ENCODE data around the gene TATDN2.

Gene TATDN2

GRCh38 chr3:10284496-10284895 lies 36.2 kb downstream of the TATDN2 start:
- H3K9me3 ChIP-seq = no peaks in the 10 kb centered on the region
- H3K36me3 ChIP-seq (replicated peaks) = peaks cover 42% of the 10 kb centered on the region
- DNase-seq (ENCODE audit: low spot score in 2 of 2) = no peak
- in situ Hi-C loops (cut with MboI; ENCODE audit: low sequenced_read_pairs) = no loop called here
- H3K4me3 ChIP-seq = no peak overlapping the region
- no peaks in the 10 kb centered on the region for H3K4me1 ChIP-seq
- H3K27me3 ChIP-seq (ENCODE audit: low read depth) = no peaks in the 10 kb centered on the region

GRCh38 chr3:10285272-10286132 lies 37.2 kb downstream of the TATDN2 start:
- no peak overlapping the region for H3K4me3 ChIP-seq
- no peaks in the 10 kb centered on the region for H3K9me3 ChIP-seq
- no peaks in the 10 kb centered on the region for H3K4me1 ChIP-seq
- in situ Hi-C loops (cut with MboI; ENCODE audit: low sequenced_read_pairs) = no loop called here
- H3K27me3 ChIP-seq (ENCODE audit: low read depth) = no peaks in the 10 kb centered on the region
- no peak for DNase-seq (ENCODE audit: low spot score in 2 of 2)
- peaks cover 32% of the 10 kb centered on the region for H3K36me3 ChIP-seq (replicated peaks)

DNA sequence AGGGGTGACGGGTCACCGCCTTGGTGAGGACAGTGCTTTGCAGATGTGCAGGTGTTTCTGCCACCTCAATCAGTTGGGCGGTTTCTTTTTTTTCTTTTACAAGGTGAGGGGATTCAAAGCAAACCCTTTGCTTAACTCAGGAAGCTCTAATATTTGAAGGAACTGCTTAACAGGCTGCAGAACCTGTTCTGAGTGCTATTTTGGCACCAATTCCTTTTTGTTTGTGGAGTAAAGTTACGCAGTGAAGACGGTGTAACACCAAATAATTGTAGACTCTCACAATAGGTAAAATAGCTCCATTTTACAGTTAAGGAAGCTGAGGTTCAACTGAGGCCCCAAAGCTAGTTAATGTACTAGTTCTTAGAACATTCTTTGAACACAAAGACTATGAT lies 37.9 kb downstream of the TATDN2 start:
- in situ Hi-C loops (cut with MboI; ENCODE audit: low sequenced_read_pairs) = no loop called here
- peaks cover 27% of the 10 kb centered on the region for H3K36me3 ChIP-seq (replicated peaks)
- DNase-seq (ENCODE audit: low spot score in 2 of 2) = no peak
- H3K4me1 ChIP-seq = no peaks in the 10 kb centered on the region
- no peak overlapping the region for H3K4me3 ChIP-seq
- H3K9me3 ChIP-seq = no peaks in the 10 kb centered on the region
- no peaks in the 10 kb centered on the region for H3K27me3 ChIP-seq (ENCODE audit: low read depth)

- DNase-seq (ENCODE audit: low spot score in 2 of 2) = peak; percentile 46 to 79
- Histone ChIP-seq H3K4me1 (no peaks in the 10 kb centered on the region), H3K4me3 (no peak overlapping the region), H3K36me3 (replicated peaks) (peaks cover 27% of the 10 kb centered on the region), H3K9me3 (no peaks in the 10 kb centered on the region), H3K27me3 (ENCODE audit: low read depth) (no peaks in the 10 kb centered on the region)
- in situ Hi-C loops (cut with MboI; ENCODE audit: low sequenced_read_pairs) = no loop called here
These were observed 38.5 kb downstream of the TATDN2 start for GRCh38 chr3:10286596-10287295.

DNA sequence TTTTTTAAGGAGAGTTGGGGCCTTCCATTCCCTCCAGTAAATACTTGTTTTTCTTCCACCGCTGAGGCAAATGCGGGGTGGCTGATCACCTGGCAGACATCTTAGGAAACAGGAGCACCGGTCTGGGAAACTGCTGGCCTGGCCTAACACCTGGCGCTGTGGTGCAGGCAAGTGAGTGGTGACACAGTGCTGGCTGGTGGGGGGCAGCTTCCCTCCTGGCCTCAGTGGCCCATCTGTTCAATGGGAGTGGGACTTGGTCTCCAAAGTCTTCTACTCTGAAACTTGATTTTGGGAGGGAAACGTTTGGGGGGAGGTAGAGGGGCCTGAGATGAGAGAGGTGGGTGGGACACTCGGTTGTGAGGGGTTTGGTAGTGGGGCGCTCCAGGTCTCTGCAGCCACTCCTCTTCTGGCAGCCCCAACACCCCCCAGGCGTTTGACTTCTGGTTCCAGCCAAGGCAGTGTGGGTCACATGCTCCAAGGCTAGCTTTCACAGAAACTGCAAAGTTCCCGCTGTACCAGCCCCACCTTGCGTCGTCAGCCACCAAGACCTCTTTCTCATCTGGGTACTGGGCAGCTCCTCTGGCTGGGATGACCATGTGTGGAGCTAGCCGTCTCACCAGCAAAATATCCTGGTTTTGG lies 39.8 kb downstream of the TATDN2 start:
- Histone ChIP-seq H3K27me3 (ENCODE audit: low read depth) (no peaks in the 10 kb centered on the region), H3K9me3 (no peaks in the 10 kb centered on the region), H3K4me3 (no peak overlapping the region), H3K4me1 (no peaks in the 10 kb centered on the region), H3K36me3 (replicated peaks) (peaks cover 29% of the 10 kb centered on the region)
- in situ Hi-C loops (cut with MboI; ENCODE audit: low sequenced_read_pairs) = no loop called here
- DNase-seq (ENCODE audit: low spot score in 2 of 2) = no peak

DNA sequence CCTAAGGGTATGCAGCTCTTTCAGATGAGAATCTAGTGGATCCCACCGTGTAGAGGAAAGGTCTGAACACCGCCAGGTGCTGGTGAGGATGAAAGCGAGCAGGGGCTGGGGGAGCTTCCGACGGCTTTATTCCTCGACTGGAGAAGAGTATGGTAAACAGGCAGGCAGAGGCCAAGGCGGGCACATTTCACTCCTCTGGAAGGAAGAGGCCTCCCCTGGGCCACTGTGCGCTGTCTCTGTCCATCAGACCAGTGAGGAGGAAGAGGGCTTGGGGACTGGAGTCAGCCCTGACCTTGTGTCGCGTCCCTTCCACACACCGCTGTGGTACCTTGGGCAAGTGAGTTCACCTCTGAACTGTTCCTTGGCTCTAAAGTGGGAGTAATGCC lies 40.3 kb downstream of the TATDN2 start:
- no peaks in the 10 kb centered on the region for H3K27me3 ChIP-seq (ENCODE audit: low read depth)
- no peaks in the 10 kb centered on the region for H3K9me3 ChIP-seq
- H3K4me1 ChIP-seq = no peaks in the 10 kb centered on the region
- in situ Hi-C loops (cut with MboI; ENCODE audit: low sequenced_read_pairs) = no loop called here
- peaks cover 24% of the 10 kb centered on the region for H3K36me3 ChIP-seq (replicated peaks)
- no peak overlapping the region for H3K4me3 ChIP-seq
- DNase-seq (ENCODE audit: low spot score in 2 of 2) = no peak

- Histone ChIP-seq H3K36me3 (replicated peaks) (peaks cover 25% of the 10 kb centered on the region), H3K9me3 (no peaks in the 10 kb centered on the region), H3K27me3 (ENCODE audit: low read depth) (no peaks in the 10 kb centered on the region), H3K4me3 (no peak overlapping the region), H3K4me1 (no peaks in the 10 kb centered on the region)
- in situ Hi-C loops (cut with MboI; ENCODE audit: low sequenced_read_pairs) = no loop called here
- DNase-seq (ENCODE audit: low spot score in 2 of 2) = no peak
These were observed 40.8 kb downstream of the TATDN2 start for GRCh38 chr3:10289077-10289476.

- DNase-seq (ENCODE audit: low spot score in 2 of 2) = no peak
- Histone ChIP-seq H3K4me3 (no peak overlapping the region), H3K36me3 (replicated peaks) (peaks cover 28% of the 10 kb centered on the region), H3K4me1 (no peaks in the 10 kb centered on the region), H3K9me3 (no peaks in the 10 kb centered on the region), H3K27me3 (ENCODE audit: low read depth) (no peaks in the 10 kb centered on the region)
- in situ Hi-C loops (cut with MboI; ENCODE audit: low sequenced_read_pairs) = no loop called here
These were observed 41.6 kb downstream of the TATDN2 start for GRCh38 chr3:10289787-10290355.

GRCh38 chr3:10290481-10291176 lies 42.4 kb downstream of the TATDN2 start:
- no peak for DNase-seq (ENCODE audit: low spot score in 2 of 2)
- Histone ChIP-seq H3K4me1 (no peaks in the 10 kb centered on the region), H3K4me3 (no peak overlapping the region), H3K27me3 (ENCODE audit: low read depth) (no peaks in the 10 kb centered on the region), H3K36me3 (replicated peaks) (peaks cover 25% of the 10 kb centered on the region), H3K9me3 (no peaks in the 10 kb centered on the region)
- in situ Hi-C loops (cut with MboI; ENCODE audit: low sequenced_read_pairs) = no loop called here

DNA sequence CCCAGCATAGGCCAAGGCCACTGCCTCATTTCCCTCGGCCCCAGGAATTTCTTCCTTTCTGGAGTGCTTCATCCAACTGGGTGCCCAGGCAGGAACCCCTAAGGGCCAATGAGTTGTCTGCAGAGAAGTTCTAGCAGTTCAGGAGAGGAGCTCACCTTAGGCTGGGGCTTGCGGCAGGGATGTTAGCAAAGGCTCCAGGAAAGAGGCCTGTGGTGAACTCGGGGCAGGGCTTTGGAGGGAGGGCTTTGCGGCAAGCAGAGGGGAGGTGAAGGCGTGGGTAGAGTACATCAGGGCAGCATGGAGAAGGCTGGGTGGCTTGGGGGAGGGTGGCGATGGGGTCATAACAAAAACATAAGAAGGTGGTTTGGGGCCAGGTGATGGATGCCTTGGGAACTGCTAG lies 43.4 kb downstream of the TATDN2 start:
- H3K36me3 ChIP-seq (replicated peaks) = peaks cover 25% of the 10 kb centered on the region
- no peak for DNase-seq (ENCODE audit: low spot score in 2 of 2)
- in situ Hi-C loops (cut with MboI; ENCODE audit: low sequenced_read_pairs) = no loop called here

DNA sequence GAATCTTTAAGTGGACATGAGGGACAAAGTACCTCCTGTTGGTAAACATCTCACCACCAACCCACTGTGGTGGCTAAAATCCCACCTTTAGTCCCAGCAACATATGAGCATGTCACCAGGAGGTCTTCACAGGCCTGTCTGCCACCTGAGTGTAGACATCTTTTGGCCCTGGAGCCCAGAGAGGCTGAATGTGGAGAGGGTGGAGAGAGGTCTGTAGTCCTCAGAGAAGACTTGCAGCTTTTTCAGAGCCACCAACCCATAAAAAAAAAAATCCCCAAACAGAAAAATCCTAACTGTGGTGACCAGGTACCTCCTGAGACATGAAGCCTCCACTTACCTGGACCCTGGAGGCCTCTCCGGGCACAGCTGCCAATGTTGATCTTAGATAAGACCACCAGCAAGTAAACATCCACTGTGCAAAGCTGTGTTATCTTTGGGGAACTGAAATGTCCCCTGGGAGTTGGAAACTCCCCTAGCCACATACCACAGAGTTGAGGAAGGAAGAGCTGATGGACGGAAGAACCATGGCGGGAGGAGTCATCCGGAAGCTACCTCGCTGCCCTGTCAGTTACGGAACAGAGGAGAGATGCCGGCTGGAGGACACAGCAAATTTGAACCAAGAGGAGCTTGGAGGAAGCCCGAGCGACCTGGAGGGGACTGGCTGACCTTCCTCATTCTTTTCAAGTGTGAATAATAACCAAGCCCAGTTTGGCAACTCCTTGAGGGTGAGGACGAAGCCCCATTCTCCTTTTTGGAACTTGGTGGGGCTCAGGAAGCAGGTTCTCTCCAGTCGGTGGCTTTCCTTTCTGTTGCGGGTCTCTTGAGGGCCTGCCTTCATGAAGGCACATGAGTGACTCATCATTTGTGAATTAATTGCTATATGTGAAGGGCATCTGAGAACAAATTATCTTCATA lies 44.5 kb downstream of the TATDN2 start, which contains the start of gene GHRL:
Gene GHRL, minus strand, starts transcription at position 443 of the 915 bp plus-strand sequence. CDS start 2,767 bp downstream, outside the sequence.
- no peaks in the 10 kb centered on the region for H3K4me1 ChIP-seq
- H3K4me3 ChIP-seq = no peak within 1 kb of the TSS
- no peaks in the 10 kb centered on the region for H3K9me3 ChIP-seq
- no peak for DNase-seq (ENCODE audit: low spot score in 2 of 2)
- H3K27me3 ChIP-seq (ENCODE audit: low read depth) = no peaks in the 10 kb centered on the region
- in situ Hi-C loops (cut with MboI; ENCODE audit: low sequenced_read_pairs) = no loop called here
- H3K36me3 ChIP-seq (replicated peaks) = peaks cover 16% of the 10 kb centered on the region

More for the DNA sequence above, 43.4 kb downstream of the TATDN2 start:
- Histone ChIP-seq H3K9me3 (no peaks in the 10 kb centered on the region), H3K4me3 (no peak overlapping the region), H3K27me3 (ENCODE audit: low read depth) (no peaks in the 10 kb centered on the region), H3K4me1 (no peaks in the 10 kb centered on the region)

DNA sequence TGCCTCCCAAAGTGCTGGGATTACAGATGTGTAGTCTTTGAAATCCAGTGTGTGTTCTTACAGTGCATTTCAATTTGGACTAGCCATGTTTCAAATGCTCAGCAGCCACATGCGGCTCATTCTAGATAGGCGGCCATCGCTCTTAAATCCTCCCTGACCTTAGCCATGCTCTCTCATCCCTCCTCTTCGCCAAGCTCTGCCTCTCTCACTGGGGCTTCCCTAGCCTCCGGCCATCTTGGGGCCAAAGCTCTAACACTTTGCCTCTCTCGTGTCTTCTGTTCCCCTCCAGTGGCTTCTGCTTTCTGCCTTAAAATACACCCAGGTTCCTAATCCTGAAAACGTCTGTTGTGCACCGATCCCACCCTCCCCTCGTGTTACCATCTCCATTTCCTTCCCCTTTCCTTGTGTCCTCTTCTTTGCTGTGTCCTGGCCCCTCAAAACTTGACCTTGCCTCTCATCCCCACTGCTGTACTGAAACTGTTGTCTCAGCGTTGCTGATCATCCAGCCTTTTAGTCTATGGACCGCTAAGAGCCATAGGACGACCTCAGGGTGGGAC lies 45.8 kb downstream of the TATDN2 start:
- Histone ChIP-seq H3K4me1 (no peaks in the 10 kb centered on the region), H3K4me3 (no peak overlapping the region), H3K9me3 (no peaks in the 10 kb centered on the region), H3K27me3 (ENCODE audit: low read depth) (no peaks in the 10 kb centered on the region), H3K36me3 (replicated peaks) (peaks cover 8% of the 10 kb centered on the region)
- no peak for DNase-seq (ENCODE audit: low spot score in 2 of 2)
- in situ Hi-C loops (cut with MboI; ENCODE audit: low sequenced_read_pairs) = no loop called here
